ENCODE data around the gene POLD2.

POLD2 gene

DNA sequence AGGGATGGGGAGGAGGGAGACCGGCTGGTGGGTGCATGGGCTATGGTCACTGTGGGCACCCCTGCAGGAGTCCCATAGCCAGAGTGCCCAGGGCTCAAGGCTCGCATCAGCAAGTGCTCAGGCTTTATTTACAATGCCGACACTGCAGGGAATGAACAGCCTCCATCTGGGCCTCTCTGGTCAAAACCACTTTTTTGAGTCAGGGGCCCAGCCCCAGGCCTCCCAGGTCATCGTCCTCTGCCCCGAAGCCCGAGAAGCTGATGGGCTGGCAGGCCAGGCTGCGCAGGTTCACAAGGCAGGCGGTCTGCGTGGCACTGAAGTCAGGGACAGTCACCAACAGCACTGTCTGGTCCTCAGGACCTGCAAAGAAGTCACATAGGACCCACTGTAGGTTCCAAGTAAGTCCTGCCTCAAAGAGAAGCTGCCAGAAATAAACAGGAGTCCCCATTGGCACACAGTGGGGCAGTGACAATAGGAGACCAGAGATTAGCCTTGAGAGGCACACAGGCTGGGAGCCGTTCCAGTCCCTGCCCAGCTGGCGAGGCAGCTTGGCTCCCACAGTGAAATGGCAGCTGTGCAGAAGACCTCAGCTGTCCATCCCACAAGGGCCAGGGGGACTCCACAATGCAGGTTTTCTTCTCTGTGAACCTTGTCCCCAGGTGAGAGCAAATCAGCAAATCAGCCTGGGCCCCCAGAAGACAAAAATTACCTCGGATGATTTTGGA lies 8.6 kb downstream of the POLD2 start:
- DNase-seq (ENCODE audit: low spot score) = no peak

DNA sequence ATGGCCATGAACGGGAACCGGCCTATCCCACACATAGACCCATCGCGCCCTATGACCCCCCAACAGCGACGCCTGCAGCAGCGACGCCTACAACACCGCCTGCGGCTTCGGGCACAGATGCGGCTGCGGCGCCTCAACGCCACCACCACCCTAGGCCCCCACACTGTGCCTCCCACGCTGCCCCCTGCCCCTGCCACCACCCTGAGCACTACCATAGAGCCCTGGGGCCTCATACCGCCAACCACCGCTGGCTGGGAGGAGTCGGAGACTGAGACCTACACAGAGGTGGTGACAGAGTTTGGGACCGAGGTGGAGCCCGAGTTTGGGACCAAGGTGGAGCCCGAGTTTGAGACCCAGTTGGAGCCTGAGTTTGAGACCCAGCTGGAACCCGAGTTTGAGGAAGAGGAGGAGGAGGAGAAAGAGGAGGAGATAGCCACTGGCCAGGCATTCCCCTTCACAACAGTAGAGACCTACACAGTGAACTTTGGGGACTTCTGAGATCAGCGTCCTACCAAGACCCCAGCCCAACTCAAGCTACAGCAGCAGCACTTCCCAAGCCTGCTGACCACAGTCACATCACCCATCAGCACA lies 9.5 kb downstream of the POLD2 start:
- no peak for DNase-seq (ENCODE audit: low spot score)

DNA sequence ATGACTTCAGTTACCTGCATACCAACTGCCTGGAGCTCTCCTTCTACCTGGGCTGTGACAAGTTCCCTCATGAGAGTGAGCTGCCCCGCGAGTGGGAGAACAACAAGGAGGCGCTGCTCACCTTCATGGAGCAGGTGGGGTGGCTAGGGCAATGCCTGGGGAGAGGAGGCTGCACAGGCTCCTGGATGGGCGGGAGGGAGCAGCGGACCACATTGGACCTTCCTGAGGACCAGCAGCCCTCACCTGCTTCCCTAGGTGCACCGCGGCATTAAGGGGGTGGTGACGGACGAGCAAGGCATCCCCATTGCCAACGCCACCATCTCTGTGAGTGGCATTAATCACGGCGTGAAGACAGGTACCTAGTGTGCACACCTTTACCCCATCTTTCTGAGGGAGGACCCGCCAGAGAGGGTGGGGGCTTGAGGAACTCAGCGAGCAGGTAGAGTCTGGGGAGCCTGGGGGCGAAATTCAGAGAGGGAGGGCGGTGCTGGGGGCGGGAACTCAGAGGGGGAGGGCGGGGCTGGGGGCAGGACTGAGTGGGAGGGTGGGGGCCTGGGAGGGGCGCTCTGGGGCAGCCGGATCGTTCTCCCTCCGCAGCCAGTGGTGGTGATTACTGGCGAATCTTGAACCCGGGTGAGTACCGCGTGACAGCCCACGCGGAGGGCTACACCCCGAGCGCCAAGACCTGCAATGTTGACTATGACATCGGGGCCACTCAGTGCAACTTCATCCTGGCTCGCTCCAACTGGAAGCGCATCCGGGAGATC lies 10.2 kb downstream of the POLD2 start:
- no peak for DNase-seq (ENCODE audit: low spot score)

DNA sequence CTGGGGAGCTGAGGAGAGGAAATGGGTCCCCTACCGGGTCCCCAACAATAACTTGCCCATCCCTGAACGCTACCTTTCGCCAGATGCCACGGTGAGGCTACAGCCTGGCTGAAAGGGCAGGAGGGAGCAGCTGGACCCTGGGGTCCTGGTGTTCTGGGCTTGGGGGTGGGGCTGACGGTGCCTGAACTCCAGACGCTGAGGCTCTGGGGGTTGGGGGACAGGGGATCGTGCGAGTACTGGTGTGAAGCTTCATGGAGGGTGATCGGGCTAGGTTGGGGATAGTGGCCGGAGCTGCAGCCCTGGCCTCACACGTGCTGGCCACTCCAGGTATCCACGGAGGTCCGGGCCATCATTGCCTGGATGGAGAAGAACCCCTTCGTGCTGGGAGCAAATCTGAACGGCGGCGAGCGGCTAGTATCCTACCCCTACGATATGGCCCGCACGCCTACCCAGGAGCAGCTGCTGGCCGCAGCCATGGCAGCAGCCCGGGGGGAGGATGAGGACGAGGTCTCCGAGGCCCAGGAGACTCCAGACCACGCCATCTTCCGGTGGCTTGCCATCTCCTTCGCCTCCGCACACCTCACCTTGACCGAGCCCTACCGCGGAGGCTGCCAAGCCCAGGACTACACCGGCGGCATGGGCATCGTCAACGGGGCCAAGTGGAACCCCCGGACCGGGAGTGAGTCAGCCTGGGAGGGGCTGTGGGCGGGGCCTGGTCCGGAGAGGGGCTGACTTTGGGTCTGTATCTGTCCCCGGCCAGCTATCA lies 10.9 kb downstream of the POLD2 start:
- no peak for DNase-seq (ENCODE audit: low spot score)

DNA sequence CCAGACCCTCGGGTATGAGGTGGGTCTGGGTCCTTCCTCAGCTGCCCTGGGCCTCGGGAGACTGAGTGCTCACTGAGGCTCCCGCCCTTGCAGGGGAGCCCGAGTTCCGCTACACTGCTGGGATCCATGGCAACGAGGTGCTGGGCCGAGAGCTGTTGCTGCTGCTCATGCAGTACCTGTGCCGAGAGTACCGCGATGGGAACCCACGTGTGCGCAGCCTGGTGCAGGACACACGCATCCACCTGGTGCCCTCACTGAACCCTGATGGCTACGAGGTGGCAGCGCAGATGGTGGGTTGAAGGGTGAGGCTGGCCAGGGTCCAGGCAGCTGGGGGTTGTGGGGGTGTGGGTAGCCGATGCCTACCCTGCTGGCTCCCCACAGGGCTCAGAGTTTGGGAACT lies 11.6 kb downstream of the POLD2 start:
- DNase-seq (ENCODE audit: low spot score) = no peak

DNA sequence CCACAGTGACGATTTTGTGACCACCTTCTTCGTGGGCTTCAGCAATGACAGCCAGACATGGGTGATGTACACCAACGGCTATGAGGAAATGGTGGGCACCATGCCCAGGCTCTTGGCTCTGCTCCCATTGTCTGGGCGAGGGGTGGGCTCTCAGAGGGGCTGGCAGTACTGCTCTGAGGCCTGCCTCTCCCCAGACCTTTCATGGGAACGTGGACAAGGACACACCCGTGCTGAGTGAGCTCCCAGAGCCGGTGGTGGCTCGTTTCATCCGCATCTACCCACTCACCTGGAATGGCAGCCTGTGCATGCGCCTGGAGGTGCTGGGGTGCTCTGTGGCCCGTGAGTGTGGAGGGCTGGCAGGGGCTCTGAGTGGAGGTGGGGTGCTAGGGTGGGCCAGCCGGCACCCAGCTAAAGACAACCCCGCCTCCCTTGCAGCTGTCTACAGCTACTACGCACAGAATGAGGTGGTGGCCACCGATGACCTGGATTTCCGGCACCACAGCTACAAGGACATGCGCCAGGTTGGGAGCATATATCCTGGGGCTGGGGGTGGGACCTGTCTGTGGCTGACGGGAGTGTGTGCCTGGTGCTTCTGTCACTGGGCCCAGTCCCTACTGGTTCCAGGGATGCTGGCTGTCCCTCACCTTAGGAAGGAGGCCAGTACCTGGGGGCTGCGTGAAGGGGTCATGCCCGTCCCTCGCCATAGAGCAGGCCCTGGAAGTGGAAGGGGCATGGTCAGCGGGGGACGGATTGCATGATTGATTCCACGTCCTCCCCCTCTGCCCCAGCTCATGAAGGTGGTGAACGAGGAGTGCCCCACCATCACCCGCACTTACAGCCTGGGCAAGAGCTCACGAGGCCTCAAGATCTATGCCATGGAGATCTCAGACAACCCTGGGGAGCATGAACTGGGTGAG lies 12.4 kb downstream of the POLD2 start:
- no peak for DNase-seq (ENCODE audit: low spot score)

DNA sequence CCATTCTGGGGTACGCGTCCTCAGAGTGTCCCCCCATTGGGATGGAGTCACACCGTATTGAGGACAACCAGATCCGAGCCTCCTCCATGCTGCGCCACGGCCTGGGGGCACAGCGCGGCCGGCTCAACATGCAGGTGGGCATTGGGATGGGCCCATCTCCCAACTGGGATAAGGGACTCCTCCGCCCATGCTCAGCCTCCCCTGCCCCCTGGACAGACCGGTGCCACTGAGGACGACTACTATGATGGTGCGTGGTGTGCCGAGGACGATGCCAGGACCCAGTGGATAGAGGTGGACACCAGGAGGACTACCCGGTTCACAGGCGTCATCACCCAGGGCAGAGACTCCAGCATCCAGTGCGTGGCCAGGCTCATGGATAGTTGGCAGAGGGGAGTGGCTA lies 13.4 kb downstream of the POLD2 start:
- DNase-seq (ENCODE audit: low spot score) = no peak

DNA sequence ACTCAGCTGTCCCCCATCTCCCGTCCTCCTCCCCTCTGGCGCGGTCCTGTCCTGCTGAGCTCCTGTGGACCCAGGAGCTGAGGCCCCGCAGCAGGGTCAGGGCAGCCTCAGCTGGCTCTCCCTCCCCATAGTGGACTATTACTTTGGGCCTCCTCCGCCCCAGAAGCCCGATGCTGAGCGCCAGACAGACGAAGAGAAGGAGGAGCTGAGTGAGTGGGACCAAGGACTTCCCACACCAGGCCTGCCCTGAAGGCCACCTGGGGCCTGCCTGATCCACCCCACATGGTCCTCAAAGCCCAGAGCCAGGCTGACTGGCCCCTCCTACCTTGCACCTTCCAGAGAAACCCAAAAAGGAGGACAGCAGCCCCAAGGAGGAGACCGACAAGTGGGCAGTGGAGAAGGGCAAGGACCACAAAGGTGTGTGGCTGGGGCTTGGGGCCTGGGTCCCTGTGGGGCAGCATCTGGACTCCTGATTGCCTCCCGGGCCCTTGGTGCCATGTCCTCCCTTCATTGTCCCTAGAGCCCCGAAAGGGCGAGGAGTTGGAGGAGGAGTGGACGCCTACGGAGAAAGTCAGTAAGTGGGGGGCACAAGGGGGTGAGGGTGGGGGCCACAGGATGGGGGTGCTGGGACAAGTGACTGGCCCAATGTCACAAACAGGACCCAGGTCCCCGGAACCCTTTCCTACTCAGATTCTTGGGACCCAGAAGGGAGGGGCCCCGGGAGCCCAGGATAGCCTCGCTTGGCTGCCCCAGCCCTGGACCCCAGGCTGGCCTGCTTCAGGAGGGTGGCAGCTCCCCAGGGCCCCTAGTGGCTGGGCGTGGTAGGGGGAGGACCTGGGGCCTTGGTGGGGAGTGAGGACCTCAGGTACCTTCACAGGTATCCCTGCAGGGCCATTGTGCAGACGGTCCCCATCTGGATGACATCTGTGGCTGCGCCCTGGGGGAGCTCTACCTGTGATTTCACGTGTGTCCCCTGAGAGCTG lies 14.3 kb downstream of the POLD2 start:
- no peak for DNase-seq (ENCODE audit: low spot score)

DNA sequence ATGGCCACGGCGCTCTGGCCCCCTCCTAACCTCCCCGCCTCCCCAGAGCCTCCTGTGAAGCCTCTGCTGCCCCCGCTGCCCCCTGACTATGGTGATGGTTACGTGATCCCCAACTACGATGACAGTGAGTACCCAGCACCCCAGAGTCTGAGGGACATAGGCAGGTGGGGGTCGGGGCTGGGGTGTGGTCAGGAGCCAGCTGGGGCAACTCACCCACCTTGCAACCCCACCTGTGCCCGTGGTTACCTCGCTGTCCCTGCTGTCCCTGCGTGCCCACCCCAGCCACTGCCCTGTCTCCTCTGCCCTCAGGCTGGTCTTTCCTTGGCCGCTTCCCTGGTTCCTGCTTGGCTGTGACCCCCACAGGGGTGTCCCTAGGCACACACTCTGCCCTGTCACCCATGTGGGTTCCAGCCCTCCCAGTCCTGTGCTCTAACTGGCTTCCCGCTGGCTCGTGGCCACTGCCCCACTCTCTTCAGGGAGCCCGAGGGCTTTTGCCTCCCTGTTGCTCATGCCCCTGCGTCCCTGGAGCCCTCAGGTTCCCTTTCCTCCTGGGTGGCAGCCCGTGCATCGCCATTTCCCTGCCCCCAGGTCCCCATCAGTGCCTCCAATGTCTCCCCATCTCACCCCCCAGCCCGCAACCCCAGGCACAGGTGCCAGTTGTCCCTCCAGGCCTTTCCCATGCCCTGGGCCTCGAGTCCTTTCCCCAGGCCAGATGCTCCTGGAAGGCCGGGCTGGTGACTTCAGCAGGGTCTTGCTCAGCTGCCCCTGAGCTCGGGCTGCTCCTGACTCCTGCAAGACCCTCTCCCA lies 15.2 kb downstream of the POLD2 start:
- DNase-seq (ENCODE audit: low spot score) = no peak

DNA sequence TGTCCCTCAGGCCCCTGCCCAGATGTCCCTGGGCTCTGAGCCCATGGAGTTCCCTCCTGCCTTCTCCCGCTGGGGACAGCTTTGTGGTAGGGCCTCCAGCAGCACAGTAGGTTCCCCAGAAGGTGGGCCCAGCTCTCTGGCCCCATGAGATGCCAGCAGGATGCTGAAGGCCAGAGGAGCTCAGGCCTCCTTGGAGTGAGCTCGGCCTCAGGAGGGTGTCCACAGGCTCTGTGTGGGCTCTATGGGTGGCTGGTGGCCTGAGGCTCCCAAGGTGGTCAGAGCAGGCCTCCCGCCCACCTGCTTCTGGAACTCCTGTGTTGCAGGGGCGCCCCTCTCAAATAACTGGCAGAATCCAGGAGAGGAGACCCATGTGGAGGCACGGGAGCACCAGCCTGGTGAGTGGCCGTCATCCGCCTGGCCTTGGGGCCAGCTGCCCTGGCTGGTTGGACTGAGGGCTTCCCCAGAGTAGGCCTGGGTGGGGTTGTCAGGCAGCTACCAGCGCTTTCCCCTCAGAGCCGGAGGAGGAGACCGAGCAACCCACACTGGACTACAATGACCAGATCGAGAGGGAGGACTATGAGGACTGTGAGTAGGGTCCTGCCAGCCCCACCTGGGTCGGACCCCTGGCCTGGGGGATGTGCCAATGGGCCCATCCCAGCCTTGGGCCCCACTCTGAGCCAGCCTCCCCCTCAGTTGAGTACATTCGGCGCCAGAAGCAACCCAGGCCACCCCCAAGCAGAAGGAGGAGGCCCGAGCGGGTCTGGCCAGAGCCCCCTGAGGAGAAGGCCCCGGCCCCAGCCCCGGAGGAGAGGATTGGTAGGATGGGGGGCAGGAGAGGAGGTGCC lies 16.0 kb downstream of the POLD2 start:
- no peak for DNase-seq (ENCODE audit: low spot score)

DNA sequence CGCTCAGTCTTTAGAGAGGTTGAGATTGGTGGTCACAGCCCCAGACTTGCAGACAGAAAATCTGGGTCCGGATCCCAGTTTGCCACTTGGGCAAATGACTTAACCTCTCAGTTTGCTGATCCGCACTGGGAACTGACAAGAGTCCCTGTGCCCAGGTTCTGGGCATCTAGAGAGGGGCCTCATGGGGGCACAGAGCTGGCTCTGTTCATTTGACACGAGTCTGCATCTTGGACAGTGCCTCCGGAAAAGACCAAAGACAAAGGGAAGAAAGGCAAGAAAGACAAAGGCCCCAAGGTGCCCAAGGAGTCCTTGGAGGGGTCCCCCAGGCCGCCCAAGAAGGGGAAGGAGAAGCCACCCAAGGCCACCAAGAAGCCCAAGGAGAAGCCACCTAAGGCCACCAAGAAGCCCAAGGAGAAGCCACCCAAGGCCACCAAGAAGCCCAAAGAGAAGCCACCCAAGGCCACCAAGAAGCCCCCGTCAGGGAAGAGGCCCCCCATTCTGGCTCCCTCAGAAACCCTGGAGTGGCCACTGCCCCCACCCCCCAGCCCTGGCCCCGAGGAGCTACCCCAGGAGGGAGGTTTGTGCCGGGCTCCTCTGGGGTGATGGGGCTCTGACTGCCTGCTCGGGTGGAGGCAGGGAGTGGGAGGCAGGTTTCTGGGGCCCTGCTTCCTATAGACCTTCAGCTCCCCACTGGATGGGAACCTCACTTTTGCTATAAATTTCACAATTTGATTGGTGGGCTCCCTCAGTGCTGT lies 16.9 kb downstream of the POLD2 start:
- DNase-seq (ENCODE audit: low spot score) = no peak

DNA sequence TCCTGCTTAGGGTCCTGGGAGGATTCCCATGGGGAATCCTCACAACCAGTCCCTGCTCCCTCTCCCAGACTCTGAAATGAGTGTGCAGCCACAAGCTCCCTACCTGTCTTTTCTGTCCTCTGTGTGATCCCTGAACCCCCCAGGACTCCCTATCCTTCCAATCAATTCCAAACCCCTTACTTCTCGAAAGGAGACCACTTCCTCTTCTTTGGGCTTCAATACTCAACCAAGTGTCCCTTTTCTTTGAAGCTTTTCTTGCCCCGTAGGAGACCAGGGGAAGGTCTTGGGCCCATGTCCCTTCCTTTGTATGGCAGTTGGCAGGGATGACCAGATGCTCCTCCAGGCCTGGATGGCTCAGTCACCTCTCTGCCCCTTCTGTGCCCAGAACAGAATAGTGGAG lies 17.5 kb downstream of the POLD2 start:
- DNase-seq (ENCODE audit: low spot score) = no peak

DNA sequence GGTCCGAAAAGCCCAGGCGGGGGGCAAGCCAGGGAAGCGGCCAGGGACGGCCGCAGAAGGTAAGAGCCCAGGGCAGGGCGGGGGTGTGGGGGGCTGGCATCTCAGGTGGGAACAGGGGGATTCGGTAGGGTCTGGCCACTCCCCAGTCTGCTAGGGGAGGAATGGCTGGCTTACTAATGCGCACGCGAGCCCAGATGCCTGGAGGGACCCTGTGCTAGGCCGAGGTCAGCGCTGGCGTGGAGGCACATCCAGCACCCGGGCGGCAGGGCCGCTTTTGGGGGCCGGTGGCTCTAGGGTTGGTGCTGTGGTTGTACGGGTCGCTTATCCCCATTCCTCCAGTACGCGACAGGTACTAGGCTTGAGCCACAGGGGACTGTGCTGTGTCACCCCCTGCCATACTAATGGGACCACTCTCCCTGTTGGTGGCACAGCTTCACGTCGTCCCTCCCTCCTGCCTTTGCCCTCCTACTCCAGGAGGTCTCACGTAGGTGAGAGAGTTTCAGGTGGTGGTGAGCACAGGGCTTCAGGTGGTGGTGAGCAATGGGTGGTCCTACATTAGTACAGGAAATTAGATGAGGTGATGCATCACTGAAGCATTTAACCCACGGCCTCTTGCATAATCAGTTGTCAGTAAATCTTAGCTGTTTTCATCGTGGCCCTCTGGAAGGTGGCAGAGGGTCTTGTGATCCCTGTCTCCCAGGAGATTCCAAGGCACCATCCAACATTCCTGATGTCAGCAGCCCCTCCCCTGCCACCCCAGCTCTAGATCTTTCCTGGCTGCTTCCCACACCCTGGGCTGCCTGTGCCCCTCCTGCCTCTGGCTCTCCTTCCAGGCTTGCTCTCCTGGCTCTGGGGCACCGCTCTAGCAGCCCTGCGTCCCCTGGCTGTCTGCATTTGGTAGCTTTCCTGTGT lies 18.2 kb downstream of the POLD2 start:
- DNase-seq (ENCODE audit: low spot score) = peak; percentile 65

DNA sequence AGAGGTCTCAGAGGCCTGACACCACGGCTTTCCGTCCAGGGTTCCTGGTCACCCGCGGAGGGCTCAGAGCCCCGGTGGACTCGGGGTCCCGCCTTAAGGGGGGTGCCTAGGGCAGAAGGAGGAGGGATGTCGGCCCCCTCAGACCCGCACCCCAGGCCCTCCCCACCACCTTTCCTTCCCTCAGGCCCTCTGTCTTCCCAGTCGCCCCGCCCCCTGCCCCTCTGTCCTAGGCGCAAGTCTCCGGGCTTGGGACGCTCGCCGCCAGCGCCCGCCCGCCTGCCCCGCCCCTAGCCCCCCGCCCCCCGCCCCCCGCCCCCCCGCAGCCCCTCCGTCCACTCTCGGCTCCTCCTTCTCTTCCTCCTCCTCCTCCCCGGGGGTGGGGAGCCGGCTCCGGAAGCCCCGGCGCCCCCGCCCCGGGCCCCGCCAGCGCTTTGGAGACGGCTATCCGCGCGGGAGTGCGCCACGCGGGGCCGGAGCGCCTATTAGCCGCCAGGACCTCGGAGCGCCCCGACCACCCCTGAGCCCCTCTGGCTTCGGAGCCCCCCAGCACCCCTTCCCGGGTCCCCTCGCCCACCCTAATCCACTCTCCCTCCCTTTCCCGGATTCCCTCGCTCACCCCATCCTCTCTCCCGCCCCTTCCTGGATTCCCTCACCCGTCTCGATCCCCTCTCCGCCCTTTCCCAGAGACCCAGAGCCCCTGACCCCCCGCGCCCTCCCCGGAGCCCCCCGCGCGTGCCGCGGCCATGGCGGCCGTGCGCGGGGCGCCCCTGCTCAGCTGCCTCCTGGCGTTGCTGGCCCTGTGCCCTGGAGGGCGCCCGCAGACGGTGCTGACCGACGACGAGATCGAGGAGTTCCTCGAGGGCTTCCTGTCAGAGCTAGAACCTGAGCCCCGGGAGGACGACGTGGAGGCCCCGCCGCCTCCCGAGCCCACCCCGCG lies 19.2 kb downstream of the POLD2 start, which contains the start of gene AEBP1:
TSS of gene AEBP1 (plus strand) at position 423 of the 937 bp plus-strand sequence. CDS start at position 744, 321 bp downstream.
- DNase-seq (ENCODE audit: low spot score) = peak; percentile 77

DNA sequence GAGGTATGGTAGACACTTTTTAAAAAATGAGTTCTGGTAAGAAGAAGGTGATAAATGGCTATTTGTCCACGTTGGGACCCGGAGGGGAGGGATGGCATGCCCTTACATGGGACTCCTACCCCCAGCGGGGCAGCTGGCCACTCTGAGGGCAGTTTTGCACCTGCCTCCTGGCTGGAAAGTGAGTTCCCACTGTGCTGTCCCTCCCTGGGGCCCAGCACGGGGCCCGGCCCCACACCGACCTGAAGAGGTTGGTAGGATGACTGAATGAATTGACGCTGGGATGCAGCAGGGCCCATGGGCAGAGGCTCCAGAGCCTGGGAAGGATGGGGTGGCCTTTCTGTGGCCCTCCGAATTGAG lies 19.8 kb downstream of the POLD2 start:
- DNase-seq (ENCODE audit: low spot score) = no peak
